Measurements from ENCODE around the gene AIP. TPM values are rescaled to one million over a fixed set of nuclear protein-coding genes. Genes with fewer than 3 reads are reported as not detected.

AIP gene
- total RNA-seq, result 10 to 100 TPM; 25.3 to 42.7 (median 29.9) TPM
- 10 to 100 TPM; 57.4 to 71.5 (median 57.7) TPM for polyA plus RNA-seq
- long read RNA-seq, donor 1, transcript AIP-201 (6 exons, 1,221 nt), result major isoform, 29 of 31 reads
- long read RNA-seq, donor 1, partial matches to known transcripts, result 1 of 31 reads
- long read RNA-seq, donor 1, other reads (novel, unspliced or antisense), result 1 of 31 reads
- long read RNA-seq, donor 2, transcript AIP-201 (6 exons, 1,221 nt), result major isoform, 47 of 49 reads
- long read RNA-seq, donor 2, partial matches to known transcripts, result 1 of 49 reads
- long read RNA-seq, donor 2, other reads (novel, unspliced or antisense), result 1 of 49 reads

GRCh38 chr11:67482827-67483798 is at the start of gene AIP:
TSS of gene AIP (plus strand) at chr11:67483026. CDS start at chr11:67483159, 133 bp downstream.
- H3K27ac ChIP-seq, result peak within 1 kb of the TSS; percentile 83
- peaks cover 11% of the 10 kb centered on the region for H3K4me1 ChIP-seq
- H3K27me3 ChIP-seq (ENCODE audit: insufficient read depth in 3 of 3, low read length in 2 of 3), result no peaks in the 10 kb centered on the region
- H3K4me3 ChIP-seq, result peak within 1 kb of the TSS; percentile 75
- ATAC-seq, result peak; percentile 98 to 99 (median 98)
- WGBS, 3 donors, result 9 to 10% (median 9%) methylated on average over 58 to 60 of the region's 60 CpGs
- intact Hi-C loops (cut with DNase I), result no loop called here
- DNase-seq, result peak; percentile 97 to 99
- peaks cover 0 to 20% of the 10 kb centered on the region in 2 donors for H3K36me3 ChIP-seq (ENCODE audit: insufficient read depth in 1 of 2, low read depth in 1 of 2)
- H3K9me3 ChIP-seq, result no peaks in the 10 kb centered on the region
- peak; percentile 9 for TF ChIP-seq CTCF (IDR thresholded peaks at IDR 0.05)

- Histone ChIP-seq H3K4me3 (no peak overlapping the region), H3K27ac (no peak overlapping the region), H3K27me3 (ENCODE audit: insufficient read depth in 3 of 3, low read length in 2 of 3) (no peaks in the 10 kb centered on the region), H3K4me1 (peaks cover 20% of the 10 kb centered on the region), H3K36me3 (ENCODE audit: insufficient read depth in 1 of 2, low read depth in 1 of 2) (peaks cover 6 to 85% of the 10 kb centered on the region in 2 donors), H3K9me3 (no peaks in the 10 kb centered on the region)
- no peak for ATAC-seq
- intact Hi-C loops (cut with DNase I), result no loop called here
- TF ChIP-seq CTCF (IDR thresholded peaks at IDR 0.05), result no peak
- DNase-seq, result no peak
- 77 to 83% (median 81%) methylated on average over 22 of the region's 22 CpGs for WGBS, 3 donors
Observed at GRCh38 chr11:67433536-67434394, 49.1 kb upstream of the AIP start.

- DNase-seq (no peak), ATAC-seq (no peak)
- Histone ChIP-seq H3K9me3 (no peaks in the 10 kb centered on the region), H3K27me3 (ENCODE audit: insufficient read depth in 3 of 3, low read length in 2 of 3) (no peaks in the 10 kb centered on the region), H3K4me1 (peaks cover 15% of the 10 kb centered on the region), H3K27ac (no peak overlapping the region), H3K36me3 (ENCODE audit: insufficient read depth in 1 of 2, low read depth in 1 of 2) (peaks cover 6 to 88% of the 10 kb centered on the region in 2 donors), H3K4me3 (no peak overlapping the region)
- 82 to 86% (median 83%) methylated on average over 23 of the region's 23 CpGs for WGBS, 3 donors
- intact Hi-C loops (cut with DNase I), result no loop called here
- TF ChIP-seq CTCF (IDR thresholded peaks at IDR 0.05), result no peak
Observed at GRCh38 chr11:67434395-67434881, 48.4 kb upstream of the AIP start.

GRCh38 chr11:67435031-67435726 is 47.6 kb upstream of the AIP start:
- Histone ChIP-seq H3K27ac (no peak overlapping the region), H3K36me3 (ENCODE audit: insufficient read depth in 1 of 2, low read depth in 1 of 2) (peaks cover 6 to 81% of the 10 kb centered on the region in 2 donors), H3K4me1 (peaks cover 8% of the 10 kb centered on the region), H3K4me3 (no peak overlapping the region), H3K9me3 (no peaks in the 10 kb centered on the region), H3K27me3 (ENCODE audit: insufficient read depth in 3 of 3, low read length in 2 of 3) (no peaks in the 10 kb centered on the region)
- intact Hi-C loops (cut with DNase I), result no loop called here
- 82 to 87% (median 82%) methylated on average over 25 to 26 of the region's 26 CpGs for WGBS, 3 donors
- DNase-seq, result no peak
- ATAC-seq, result no peak
- no peak for TF ChIP-seq CTCF (IDR thresholded peaks at IDR 0.05)
